ENCODE data around the gene AP5S1. TPM values are rescaled to one million over a fixed set of nuclear protein-coding genes. Genes with fewer than 3 reads are reported as not detected.

Gene AP5S1
- total RNA-seq, 4 donors from 2014 or later, result 9.4 to 20.7 (median 14.9) TPM

DNA sequence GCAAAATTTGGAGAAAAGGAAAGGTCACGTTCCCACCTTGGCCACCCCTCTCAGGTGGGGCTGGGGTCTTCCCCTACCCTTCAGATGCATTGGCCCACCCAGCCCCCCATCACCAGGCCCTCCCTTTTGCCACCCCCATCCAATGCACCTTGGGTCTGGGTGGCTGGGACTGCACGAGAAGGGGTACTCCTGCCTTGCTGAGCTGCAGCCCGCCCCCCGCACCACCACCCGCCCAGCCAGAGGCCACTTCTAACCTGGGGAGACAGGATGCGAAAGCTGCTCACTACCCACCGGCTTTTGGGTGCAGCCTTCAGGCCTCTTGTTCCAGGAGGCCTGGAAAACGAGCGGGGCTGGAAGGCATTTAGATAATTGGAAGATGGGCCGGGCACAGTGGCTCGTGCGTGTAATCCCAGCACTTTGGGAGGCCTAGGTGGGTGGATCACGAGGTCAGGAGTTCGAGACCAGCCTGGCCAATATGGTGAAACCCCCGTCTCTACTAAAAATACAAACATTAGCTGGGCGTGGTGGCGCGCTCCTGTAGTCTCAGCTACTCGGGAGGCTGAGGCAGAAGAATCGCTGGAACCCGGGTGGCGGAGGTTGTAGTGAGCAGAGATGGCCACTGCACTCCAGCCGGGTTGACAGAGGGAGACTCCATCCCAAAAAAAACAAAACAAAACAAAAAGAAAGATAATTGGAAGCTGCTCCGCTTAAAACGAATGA is 25.5 kb upstream of the AP5S1 start:
- no peak for TF ChIP-seq EP300 (IDR thresholded peaks at IDR 0.05)
- no peak for TF ChIP-seq POLR2A (IDR thresholded peaks at IDR 0.05)
- TF ChIP-seq, protein P1, sequence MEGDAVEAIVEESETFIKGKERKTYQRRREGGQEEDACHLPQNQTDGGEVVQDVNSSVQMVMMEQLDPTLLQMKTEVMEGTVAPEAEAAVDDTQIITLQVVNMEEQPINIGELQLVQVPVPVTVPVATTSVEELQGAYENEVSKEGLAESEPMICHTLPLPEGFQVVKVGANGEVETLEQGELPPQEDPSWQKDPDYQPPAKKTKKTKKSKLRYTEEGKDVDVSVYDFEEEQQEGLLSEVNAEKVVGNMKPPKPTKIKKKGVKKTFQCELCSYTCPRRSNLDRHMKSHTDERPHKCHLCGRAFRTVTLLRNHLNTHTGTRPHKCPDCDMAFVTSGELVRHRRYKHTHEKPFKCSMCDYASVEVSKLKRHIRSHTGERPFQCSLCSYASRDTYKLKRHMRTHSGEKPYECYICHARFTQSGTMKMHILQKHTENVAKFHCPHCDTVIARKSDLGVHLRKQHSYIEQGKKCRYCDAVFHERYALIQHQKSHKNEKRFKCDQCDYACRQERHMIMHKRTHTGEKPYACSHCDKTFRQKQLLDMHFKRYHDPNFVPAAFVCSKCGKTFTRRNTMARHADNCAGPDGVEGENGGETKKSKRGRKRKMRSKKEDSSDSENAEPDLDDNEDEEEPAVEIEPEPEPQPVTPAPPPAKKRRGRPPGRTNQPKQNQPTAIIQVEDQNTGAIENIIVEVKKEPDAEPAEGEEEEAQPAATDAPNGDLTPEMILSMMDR (IDR thresholded peaks at IDR 0.05), result no peak
- Histone ChIP-seq H3K27ac (peak overlapping the region; percentile 91 to 98 (median 96)), H3K4me3 (peak overlapping the region in 3 of 4 donors; percentile 46 to 67 (median 64)), H3K27me3 (no peaks in the 10 kb centered on the region), H3K4me1 (peaks cover 0 to 49% (median 23%) of the 10 kb centered on the region in 4 donors), H3K9me3 (no peaks in the 10 kb centered on the region), H3K36me3 (peaks cover 0 to 11% (median 3%) of the 10 kb centered on the region in 3 donors)
- no peak for DNase-seq (ENCODE audit: low spot score in 2 of 2)
- WGBS, 2 donors, result 77 to 84% methylated on average over 25 of the region's 25 CpGs

DNA sequence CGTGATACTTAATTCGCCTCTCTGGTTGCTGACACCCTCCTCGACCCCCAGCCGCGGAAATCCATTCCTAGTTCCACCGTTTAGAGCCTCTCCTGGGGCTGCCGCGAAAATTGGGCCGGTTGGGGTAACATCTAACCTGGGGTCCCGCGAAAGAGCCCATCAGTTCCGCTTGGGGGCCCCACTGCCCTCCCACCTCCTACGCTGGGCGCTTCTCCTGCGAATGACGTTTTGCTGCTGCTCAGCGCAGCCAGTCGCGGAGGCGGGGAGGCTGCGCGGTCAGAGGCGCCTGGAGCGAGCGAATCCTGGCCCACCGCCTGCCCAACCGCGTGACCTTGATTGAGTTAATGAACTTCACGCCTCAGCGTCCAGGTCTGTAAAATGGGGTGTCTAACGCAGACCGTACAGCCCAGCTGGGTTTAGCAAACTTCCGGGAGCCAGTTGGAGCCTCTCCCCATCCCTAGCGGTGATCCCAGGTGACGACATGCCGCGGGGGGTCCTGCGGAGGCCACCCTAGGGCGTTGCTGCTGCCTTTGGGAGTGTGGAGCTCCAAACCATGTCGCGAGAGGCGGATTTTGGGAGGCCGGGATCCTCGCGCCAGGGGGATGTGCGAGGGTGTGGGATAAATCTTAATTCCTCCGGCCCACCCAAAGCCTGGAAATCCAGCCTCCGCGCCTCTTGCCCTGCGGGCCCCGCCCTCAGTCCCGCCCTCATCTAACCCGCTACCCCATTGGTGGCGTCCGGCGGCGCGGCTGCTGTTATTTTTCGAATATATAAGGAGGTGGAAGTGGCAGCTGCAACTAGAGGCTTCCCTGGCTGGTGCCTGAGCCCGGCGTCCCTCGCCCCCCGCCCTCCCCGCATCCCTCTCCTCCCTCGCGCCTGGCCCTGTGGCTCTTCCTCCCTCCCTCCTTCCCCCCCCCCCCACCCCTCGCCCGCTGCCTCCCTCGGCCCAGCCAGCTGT is 24.6 kb upstream of the AP5S1 start, which contains the start of gene CDC25B:
Gene CDC25B, plus strand, starts transcription at position 800 of the 958 bp plus-strand sequence. CDS start 222 bp downstream, outside the sequence.
- 1% methylated on average over 44 to 62 of the region's 69 CpGs for WGBS, 2 donors
- peak; percentile 96 for DNase-seq (ENCODE audit: low spot score in 2 of 2)
- Histone ChIP-seq H3K27ac (peak within 1 kb of the TSS; percentile 91 to 98 (median 96)), H3K9me3 (no peaks in the 10 kb centered on the region), H3K36me3 (peaks cover 0 to 21% (median 3%) of the 10 kb centered on the region in 3 donors), H3K27me3 (no peaks in the 10 kb centered on the region), H3K4me3 (peak within 1 kb of the TSS; percentile 46 to 67 (median 55)), H3K4me1 (peaks cover 0 to 51% (median 26%) of the 10 kb centered on the region in 4 donors)
- peak; percentile 30 to 92 for TF ChIP-seq EP300 (IDR thresholded peaks at IDR 0.05)
- TF ChIP-seq, protein P1 (IDR thresholded peaks at IDR 0.05), result peak; percentile 28 to 96 (median 54)
- TF ChIP-seq POLR2A (IDR thresholded peaks at IDR 0.05), result peak in 1 of 2 donors; percentile 78

DNA sequence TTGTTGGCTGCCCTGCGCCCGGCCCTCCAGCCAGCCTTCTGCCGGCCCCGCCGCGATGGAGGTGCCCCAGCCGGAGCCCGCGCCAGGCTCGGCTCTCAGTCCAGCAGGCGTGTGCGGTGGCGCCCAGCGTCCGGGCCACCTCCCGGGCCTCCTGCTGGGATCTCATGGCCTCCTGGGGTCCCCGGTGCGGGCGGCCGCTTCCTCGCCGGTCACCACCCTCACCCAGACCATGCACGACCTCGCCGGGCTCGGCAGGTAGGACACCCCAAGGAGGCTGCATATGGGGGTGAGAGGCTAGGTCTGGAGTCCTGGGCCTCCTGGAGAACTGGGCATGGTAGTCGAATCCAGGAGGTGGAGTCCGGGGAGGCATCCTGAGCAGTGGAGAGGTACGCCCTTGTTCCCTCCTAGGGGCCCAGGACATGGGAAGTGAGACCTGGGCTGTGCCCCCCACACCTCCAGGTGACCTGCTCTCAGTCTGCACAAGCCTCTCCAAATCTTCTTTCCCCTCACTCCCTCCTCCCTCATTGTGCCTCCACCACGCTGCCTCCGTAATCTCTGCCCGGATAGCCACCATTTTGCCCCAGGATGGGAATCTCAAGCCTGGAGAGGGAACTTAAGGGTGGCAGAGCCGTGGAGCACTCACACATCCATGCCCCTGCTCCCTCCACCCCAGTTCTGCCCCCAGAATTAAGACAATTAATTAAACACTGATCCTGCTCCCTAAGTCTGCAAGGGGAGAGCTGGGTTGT is 23.7 kb upstream of the AP5S1 start:
- Histone ChIP-seq H3K27ac (peak overlapping the region; percentile 91 to 98 (median 96)), H3K9me3 (no peaks in the 10 kb centered on the region), H3K4me1 (peaks cover 0 to 51% (median 26%) of the 10 kb centered on the region in 4 donors), H3K27me3 (no peaks in the 10 kb centered on the region), H3K36me3 (peaks cover 0 to 29% (median 3%) of the 10 kb centered on the region in 3 donors), H3K4me3 (peak overlapping the region; percentile 46 to 67 (median 55))
- TF ChIP-seq EP300 (IDR thresholded peaks at IDR 0.05) (no peak), POLR2A (IDR thresholded peaks at IDR 0.05) (no peak)
- TF ChIP-seq, protein P1 (IDR thresholded peaks at IDR 0.05), result no peak
- WGBS, 2 donors, result 54% methylated on average over 4 to 6 of the region's 33 CpGs
- DNase-seq (ENCODE audit: low spot score in 2 of 2), result no peak

DNA sequence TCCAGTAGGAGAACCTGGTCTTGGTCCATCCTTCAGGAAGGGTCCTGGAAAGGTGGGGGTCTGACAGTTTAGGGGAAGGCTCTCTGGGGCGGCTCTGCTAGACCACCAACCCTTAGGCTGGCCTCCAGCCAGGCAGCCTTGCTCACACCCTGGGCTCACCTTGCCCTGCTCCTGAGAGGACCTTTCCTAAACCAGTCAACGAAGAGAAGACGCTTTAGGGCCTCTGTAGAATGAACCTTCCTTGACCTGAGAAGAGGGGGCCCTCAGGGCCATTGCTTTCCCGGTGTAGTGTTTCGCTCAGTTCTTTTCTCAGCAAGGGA is 23.2 kb upstream of the AP5S1 start:
- Histone ChIP-seq H3K27me3 (no peaks in the 10 kb centered on the region), H3K9me3 (no peaks in the 10 kb centered on the region), H3K4me1 (peaks cover 0 to 54% (median 26%) of the 10 kb centered on the region in 4 donors), H3K4me3 (peak overlapping the region in 3 of 4 donors; percentile 46 to 67 (median 64)), H3K36me3 (peaks cover 0 to 35% (median 3%) of the 10 kb centered on the region in 3 donors), H3K27ac (peak overlapping the region; percentile 60 to 98 (median 94))
- TF ChIP-seq EP300 (IDR thresholded peaks at IDR 0.05) (no peak), POLR2A (IDR thresholded peaks at IDR 0.05) (no peak)
- TF ChIP-seq, protein P1 (IDR thresholded peaks at IDR 0.05), result no peak
- no peak for DNase-seq (ENCODE audit: low spot score in 2 of 2)
- WGBS, 2 donors, result 74 to 80% methylated on average over 4 to 5 of the region's 5 CpGs
